GM23248 (cell line): ENCODE measurements around the gene BCL2L14.

ENCODE experiments used
- EZH2 ChIP-seq: fragments of 200-600 bp; sonication (generic); IDR thresholded peaks from 2 replicates; pipeline ENCODE4 v1.6.1; 2018; ENCODE audit warnings: antibody characterized with exemption, mild to moderate bottlenecking; ENCODE audit not compliant: insufficient read depth, poor library complexity, severe bottlenecking
- EZH2phosphoT487 ChIP-seq: fragments of 200-600 bp; sonication (generic); IDR thresholded peaks from 2 replicates; pipeline ENCODE4 v1.6.1; 2018; ENCODE audit warnings: antibody characterized with exemption, moderate library complexity, mild to moderate bottlenecking, low read depth; ENCODE audit not compliant: insufficient read depth

GRCh38 chr12:12051668-12052067, 19.1 kb upstream of the BCL2L14 start:
- TF ChIP-seq EZH2phosphoT487 (no peak), EZH2 (no peak)
